Measurements from ENCODE around the gene IL3.
"Not testable (repeated sequence)": the region's sequence is repeated elsewhere in the genome, so short reads cannot be mapped to it uniquely, and the experiment has no call there.

The IL3 gene

DNA sequence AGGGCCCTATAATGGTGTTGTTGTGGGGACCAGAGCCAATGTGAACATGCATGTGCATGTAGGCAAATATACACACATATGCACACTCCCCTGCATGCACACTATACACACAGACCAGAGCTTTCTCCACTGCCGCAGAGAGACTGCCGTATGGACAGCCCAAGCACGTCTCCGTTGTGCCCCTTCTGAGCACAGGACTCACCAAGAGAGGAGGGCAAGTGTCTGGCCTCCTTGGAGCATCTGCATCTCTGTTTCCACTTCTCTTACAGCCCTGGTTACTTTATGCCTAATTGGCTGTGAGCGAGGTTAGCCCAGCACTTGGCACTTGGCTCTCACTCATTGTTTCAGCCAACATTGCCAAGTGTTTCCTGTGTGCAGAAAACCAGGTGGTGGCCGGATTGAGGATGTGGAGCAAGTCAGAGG lies 43.5 kb downstream of the IL3 start:
- Mint-ChIP-seq H3K27ac (peak overlapping the region; percentile 42), H3K4me3 (peak overlapping the region; percentile 45), H3K9me3 (no peaks in the 10 kb centered on the region), H3K4me1 (peaks cover 53% of the 10 kb centered on the region), H3K36me3 (no peaks in the 10 kb centered on the region), H3K27me3 (no peaks in the 10 kb centered on the region)
- DNase-seq (ENCODE audit: low spot score in 2 of 2) (no peak), ATAC-seq (ENCODE audit: low read depth) (peak; percentile 18)

DNA sequence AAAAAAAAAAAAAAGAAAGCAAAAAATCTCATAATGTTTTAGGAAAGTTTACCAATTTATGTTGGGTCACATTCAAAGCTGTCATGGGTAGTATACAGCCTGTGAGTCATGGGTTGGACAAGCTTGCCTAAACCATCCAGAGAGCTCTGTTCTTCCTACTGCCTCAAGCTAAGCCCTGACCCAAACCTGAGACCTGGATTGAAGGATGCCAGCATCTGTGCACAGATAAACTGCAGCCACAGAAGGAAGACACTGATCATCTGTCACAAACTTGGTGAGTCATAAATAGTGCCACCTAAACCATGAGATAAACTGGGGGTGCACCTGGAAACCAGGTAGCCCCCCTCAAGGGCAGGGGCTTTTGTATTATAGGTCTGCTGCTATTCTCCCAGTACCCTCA lies 44.1 kb downstream of the IL3 start:
- Mint-ChIP-seq H3K4me3 (no peak overlapping the region), H3K9me3 (no peaks in the 10 kb centered on the region), H3K27me3 (no peaks in the 10 kb centered on the region), H3K36me3 (no peaks in the 10 kb centered on the region), H3K27ac (peak overlapping the region; percentile 42), H3K4me1 (peaks cover 47% of the 10 kb centered on the region)
- ATAC-seq (ENCODE audit: low read depth) (no peak), DNase-seq (ENCODE audit: low spot score in 2 of 2) (no peak)

DNA sequence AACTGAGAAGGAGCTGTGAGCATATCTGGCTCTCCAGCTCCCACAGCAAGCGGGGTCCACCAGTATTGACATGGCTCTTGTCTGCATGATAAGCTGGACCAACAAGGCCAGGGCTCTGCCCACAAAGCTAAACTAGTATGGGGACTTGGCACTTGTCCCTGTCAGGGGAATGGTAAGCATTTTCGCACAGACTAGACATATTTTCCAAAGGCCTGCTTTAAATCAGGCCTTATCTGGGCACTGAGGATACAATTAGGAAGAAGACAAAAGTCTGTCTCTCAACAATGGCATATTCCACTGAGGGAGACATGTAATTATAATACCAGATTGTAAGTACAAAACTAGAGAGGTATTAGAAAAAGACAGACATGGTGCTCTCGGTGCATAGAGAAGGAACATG lies 45.2 kb downstream of the IL3 start:
- Mint-ChIP-seq H3K27me3 (no peaks in the 10 kb centered on the region), H3K4me1 (peaks cover 39% of the 10 kb centered on the region), H3K36me3 (no peaks in the 10 kb centered on the region), H3K4me3 (no peak overlapping the region), H3K9me3 (no peaks in the 10 kb centered on the region), H3K27ac (no peak overlapping the region)
- DNase-seq (ENCODE audit: low spot score in 2 of 2) (no peak), ATAC-seq (ENCODE audit: low read depth) (no peak)

DNA sequence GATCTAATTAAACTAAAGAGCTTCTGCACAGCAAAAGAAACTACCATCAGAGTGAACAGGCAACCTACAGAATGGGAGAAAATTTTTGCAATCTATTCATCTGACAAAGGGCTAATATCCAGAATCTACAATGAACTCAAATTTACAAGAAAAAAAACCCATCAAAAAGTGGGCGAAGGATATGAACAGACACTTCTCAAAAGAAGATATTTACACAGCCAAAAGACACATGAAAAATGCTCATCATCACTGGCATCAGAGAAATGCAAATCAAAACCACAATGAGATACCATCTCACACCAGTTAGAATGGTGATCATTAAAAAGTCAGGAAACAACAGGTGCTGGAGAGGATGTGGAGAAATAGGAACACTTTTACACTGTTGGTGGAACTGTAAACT lies 48.0 kb downstream of the IL3 start:
- not testable (repeated sequence) for H3K27me3 Mint-ChIP-seq; ATAC-seq (ENCODE audit: low read depth); DNase-seq (ENCODE audit: low spot score in 2 of 2); H3K27ac Mint-ChIP-seq; H3K36me3 Mint-ChIP-seq; H3K9me3 Mint-ChIP-seq; H3K4me3 Mint-ChIP-seq
- H3K4me1 Mint-ChIP-seq: peaks cover 22% of the 10 kb centered on the region

DNA sequence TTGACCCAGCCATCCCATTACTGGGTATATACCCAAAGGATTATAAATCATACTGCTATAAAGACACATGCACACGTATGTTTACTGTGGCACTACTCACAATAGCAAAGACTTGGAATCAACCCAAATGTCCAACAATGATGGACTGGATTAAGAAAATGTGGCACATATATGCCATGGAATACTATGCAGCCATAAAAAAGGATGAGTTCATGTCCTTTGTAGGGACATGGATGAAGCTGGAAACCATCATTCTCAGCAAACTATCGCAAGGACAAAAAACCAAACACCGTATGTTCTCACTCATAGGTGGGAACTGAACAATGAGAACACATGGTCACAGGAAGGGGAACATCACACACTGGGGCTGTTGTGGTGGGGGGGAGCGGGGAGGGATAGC lies 48.5 kb downstream of the IL3 start:
- not testable (repeated sequence) for H3K36me3 Mint-ChIP-seq; H3K27ac Mint-ChIP-seq; H3K9me3 Mint-ChIP-seq; ATAC-seq (ENCODE audit: low read depth); H3K4me3 Mint-ChIP-seq; DNase-seq (ENCODE audit: low spot score in 2 of 2); H3K27me3 Mint-ChIP-seq
- H3K4me1 Mint-ChIP-seq: peaks cover 17% of the 10 kb centered on the region

DNA sequence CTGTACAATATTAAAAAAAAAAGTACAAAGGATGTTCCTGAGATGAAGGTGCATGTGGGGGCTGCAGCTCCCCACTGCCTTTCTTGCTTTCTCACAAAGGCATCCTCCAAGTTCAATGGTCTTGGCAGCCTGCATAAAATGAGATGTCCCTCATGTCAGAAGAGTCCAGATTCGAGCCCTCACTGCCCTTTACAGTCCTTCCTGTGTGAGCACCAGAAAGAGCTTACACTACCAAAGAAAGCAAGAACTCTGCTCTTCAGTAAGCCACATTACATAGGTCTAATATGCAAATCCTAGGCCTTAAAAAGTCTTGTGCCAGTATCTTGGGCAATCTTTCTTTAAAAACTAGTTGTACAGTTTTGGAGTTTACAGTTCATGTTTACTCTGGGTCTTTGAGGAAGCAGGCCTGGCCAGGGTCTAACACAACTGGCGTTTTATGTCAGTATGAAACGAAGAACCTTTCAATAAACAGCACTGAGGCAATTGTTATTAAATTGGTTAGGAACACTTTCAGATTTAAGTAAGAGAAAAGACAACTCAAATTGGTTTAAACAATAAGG lies 49.1 kb downstream of the IL3 start:
- no peak for ATAC-seq (ENCODE audit: low read depth)
- H3K4me1 Mint-ChIP-seq: peaks cover 14% of the 10 kb centered on the region
- no peaks in the 10 kb centered on the region for H3K27me3 Mint-ChIP-seq
- peaks cover 1% of the 10 kb centered on the region for H3K9me3 Mint-ChIP-seq
- no peak for DNase-seq (ENCODE audit: low spot score in 2 of 2)
- no peak overlapping the region for H3K27ac Mint-ChIP-seq
- H3K4me3 Mint-ChIP-seq: no peak overlapping the region
- no peaks in the 10 kb centered on the region for H3K36me3 Mint-ChIP-seq

DNA sequence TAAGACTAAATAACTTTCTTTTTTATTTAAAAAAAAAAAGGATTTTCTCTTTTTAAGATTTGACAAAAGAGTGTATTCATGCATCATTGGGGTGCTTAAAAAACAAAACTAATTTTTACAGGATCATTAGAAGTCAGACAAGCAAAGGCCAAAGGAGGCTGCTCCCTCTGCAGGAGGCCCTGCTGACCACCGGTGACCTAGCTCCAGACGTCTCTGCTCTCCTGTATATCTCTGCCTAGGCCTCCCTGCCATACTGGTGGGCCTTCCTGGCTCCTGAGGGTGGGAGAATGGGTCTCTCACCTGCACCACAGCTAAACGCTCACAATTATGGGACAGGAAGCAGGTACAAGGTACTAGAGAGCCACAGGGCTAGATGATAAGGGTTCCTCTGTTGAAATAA lies 49.7 kb downstream of the IL3 start:
- Mint-ChIP-seq H3K9me3 (peaks cover 1% of the 10 kb centered on the region), H3K4me3 (no peak overlapping the region)

DNA sequence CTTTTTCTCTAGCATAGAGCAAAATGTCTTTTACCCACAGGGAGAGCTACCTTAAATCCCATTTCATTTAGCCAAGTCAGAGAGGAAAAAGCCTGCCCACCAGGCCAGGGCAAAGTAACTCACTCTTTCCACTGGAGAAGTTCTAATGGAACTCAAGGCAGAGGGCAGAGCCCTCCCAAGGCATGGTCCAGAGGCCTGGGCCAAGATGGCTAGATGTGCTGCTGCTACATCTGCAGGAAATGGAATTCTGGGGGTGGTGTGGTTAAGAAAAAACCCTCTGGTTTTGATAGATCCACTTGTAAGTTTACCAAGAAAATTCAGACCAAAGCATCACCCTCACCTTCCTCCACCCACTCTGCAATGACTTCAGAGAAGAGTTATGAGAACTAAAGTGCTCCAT lies 50.5 kb downstream of the IL3 start:
- Mint-ChIP-seq H3K27ac (no peak overlapping the region), H3K4me1 (peaks cover 15% of the 10 kb centered on the region), H3K4me3 (no peak overlapping the region), H3K27me3 (no peaks in the 10 kb centered on the region), H3K9me3 (peaks cover 1% of the 10 kb centered on the region), H3K36me3 (no peaks in the 10 kb centered on the region)
- DNase-seq (ENCODE audit: low spot score in 2 of 2) (no peak), ATAC-seq (ENCODE audit: low read depth) (no peak)

More for the DNA sequence above, 49.7 kb downstream of the IL3 start:
- Mint-ChIP-seq H3K27me3 (no peaks in the 10 kb centered on the region), H3K4me1 (peaks cover 14% of the 10 kb centered on the region), H3K36me3 (no peaks in the 10 kb centered on the region), H3K27ac (no peak overlapping the region)
- ATAC-seq (ENCODE audit: low read depth) (no peak), DNase-seq (ENCODE audit: low spot score in 2 of 2) (no peak)

DNA sequence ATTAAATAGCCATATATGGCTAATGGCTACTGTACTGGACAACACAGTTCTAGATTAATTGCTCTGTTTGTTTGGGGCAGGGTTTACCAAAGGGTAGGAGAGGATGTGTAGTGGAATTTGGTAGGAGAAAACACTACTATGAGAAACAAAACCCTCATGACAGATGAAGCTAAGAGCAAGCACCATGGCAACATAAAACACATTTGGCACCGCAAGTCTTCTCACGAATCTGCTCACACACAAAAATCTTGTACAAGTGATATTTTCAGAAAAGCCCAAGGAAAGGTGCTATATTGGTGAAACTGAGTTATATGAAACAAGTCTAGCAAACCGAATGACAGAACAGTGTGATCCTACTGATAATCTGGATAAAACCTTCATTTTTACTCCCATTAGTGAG lies 51.7 kb downstream of the IL3 start:
- Mint-ChIP-seq H3K36me3 (no peaks in the 10 kb centered on the region), H3K27ac (no peak overlapping the region), H3K4me3 (no peak overlapping the region), H3K9me3 (peaks cover 1% of the 10 kb centered on the region), H3K27me3 (no peaks in the 10 kb centered on the region), H3K4me1 (peaks cover 11% of the 10 kb centered on the region)
- DNase-seq (ENCODE audit: low spot score in 2 of 2) (no peak), ATAC-seq (ENCODE audit: low read depth) (no peak)
